ENCODE data around the gene SLC46A2. TPM values are rescaled to one million over a fixed set of nuclear protein-coding genes. Genes with fewer than 3 reads are reported as not detected.

The SLC46A2 gene
- total and polyA plus RNA-seq, 2 of the 13 experiments (the other 11 are each of a cell fraction or from before 2014, with no cell fraction given): not detected

DNA sequence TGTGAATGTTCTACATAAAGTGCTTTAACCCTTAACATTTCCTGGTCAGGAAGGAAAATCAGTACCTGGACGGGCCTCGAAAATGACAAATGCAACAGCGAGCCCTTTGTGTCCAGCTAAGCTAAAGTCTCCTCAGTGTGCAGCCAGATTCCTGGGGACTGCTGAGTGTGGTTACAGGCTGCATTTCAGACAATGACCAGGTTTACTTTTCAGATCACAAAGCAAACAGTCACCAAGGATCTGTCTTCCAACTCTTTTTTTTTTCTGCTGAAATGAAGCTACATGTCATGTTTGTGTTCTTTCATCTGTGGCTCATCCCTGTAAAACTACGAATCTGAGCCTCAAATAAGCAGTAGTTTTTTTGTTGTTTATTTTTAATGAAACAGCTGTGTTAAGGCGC lies 20.8 kb downstream of the SLC46A2 start (continued):
- TF ChIP-seq MNT (IDR thresholded peaks at IDR 0.05) (no peak), HMGA1 (CRISPR knock-in tag; conservative IDR thresholded peaks at IDR 0.05) (no peak), PBX2 (CRISPR knock-in tag; IDR thresholded peaks at IDR 0.05) (no peak), CBX2 (IDR thresholded peaks at IDR 0.05; ENCODE audit: low read depth, low read length) (no peak), CBX2 (CRISPR knock-in tag; IDR thresholded peaks at IDR 0.05; ENCODE audit: low read depth) (no peak), TP53 (CRISPR knock-in tag; conservative IDR thresholded peaks at IDR 0.05) (no peak), MXI1 (IDR thresholded peaks at IDR 0.05; ENCODE audit: borderline replicate concordance, low read depth, low read length) (no peak), ZNF850 (CRISPR knock-in tag; conservative IDR thresholded peaks at IDR 0.05) (no peak), HNRNPL (IDR thresholded peaks at IDR 0.05; ENCODE audit: low read depth, low read length) (no peak), HMG20B (CRISPR knock-in tag; conservative IDR thresholded peaks at IDR 0.05) (no peak), ZNF382 (CRISPR knock-in tag; IDR thresholded peaks at IDR 0.05; ENCODE audit: borderline replicate concordance) (no peak), ZNF776 (CRISPR knock-in tag; IDR thresholded peaks at IDR 0.05) (no peak), MAZ (IDR thresholded peaks at IDR 0.05; ENCODE audit: borderline replicate concordance, low read depth, low read length) (no peak), MAZ (CRISPR knock-in tag; IDR thresholded peaks at IDR 0.05; ENCODE audit: low read depth) (no peak), PATZ1 (CRISPR knock-in tag; IDR thresholded peaks at IDR 0.05) (no peak), JUNB (CRISPR knock-in tag; IDR thresholded peaks at IDR 0.05; ENCODE audit: borderline replicate concordance) (no peak), PRDM4 (CRISPR knock-in tag; IDR thresholded peaks at IDR 0.05; ENCODE audit: borderline replicate concordance) (no peak), CREBL2 (CRISPR knock-in tag; IDR thresholded peaks at IDR 0.05; ENCODE audit: borderline replicate concordance) (no peak), KAT8 (CRISPR knock-in tag; IDR thresholded peaks at IDR 0.05) (no peak), MATR3 (CRISPR knock-in tag; IDR thresholded peaks at IDR 0.05) (no peak), ATF6 (CRISPR knock-in tag; conservative IDR thresholded peaks at IDR 0.05) (no peak)
